Activated CD4-positive, alpha-beta T cell treated with anti-CD3 and anti-CD28 coated beads, Interleukin-2, Interleukin-6, amounts not matched to agents 100 ng/mL and 50 ng/mL, durations not matched to agents 16 hours and 8 hours (primary cell): Measurements from ENCODE around the gene DRC3.
"Not testable (repeated sequence)": the region's sequence is repeated elsewhere in the genome, so short reads cannot be mapped to it uniquely, and the experiment has no call there.

Source experiments
- DNase-seq: peaks from one replicate; pipeline ENCODE4 v3.0.0-alpha.2; 2020

The DRC3 gene

GRCh38 chr17:17995887-17996286 is 23.2 kb downstream of the DRC3 start:
- DNase-seq = not testable (repeated sequence)

GRCh38 chr17:17998934-17999333 is 26.3 kb downstream of the DRC3 start:
- no peak for DNase-seq

GRCh38 chr17:17999364-18000029 is 26.8 kb downstream of the DRC3 start:
- no peak for DNase-seq

GRCh38 chr17:18000030-18000408 is 27.4 kb downstream of the DRC3 start:
- DNase-seq = no peak

- DNase-seq = no peak
These were observed 29.5 kb downstream of the DRC3 start for GRCh38 chr17:18002171-18002570.

GRCh38 chr17:18004345-18004744 is 31.7 kb downstream of the DRC3 start:
- no peak for DNase-seq

GRCh38 chr17:18004884-18005305 is 32.2 kb downstream of the DRC3 start:
- DNase-seq = no peak

- DNase-seq = no peak
These were observed 32.8 kb downstream of the DRC3 start for GRCh38 chr17:18005496-18005895.

- DNase-seq = no peak
These were observed 34.0 kb downstream of the DRC3 start for GRCh38 chr17:18006495-18007239.

- no peak for DNase-seq
These were observed 36.0 kb downstream of the DRC3 start for GRCh38 chr17:18008496-18009268.

- no peak for DNase-seq
These were observed 37.2 kb downstream of the DRC3 start for GRCh38 chr17:18009609-18010420.

- no peak for DNase-seq
These were observed 38.6 kb downstream of the DRC3 start for GRCh38 chr17:18011286-18011685.

GRCh38 chr17:18014006-18014405 is 41.3 kb downstream of the DRC3 start:
- DNase-seq = no peak

- DNase-seq = no peak
These were observed 42.9 kb downstream of the DRC3 start for GRCh38 chr17:18015593-18015992.

- DNase-seq = no peak
These were observed 43.8 kb downstream of the DRC3 start for GRCh38 chr17:18016426-18016825.

GRCh38 chr17:18017958-18018357 is 45.3 kb downstream of the DRC3 start:
- DNase-seq = no peak

GRCh38 chr17:18018411-18018921 is 45.8 kb downstream of the DRC3 start:
- DNase-seq = no peak

GRCh38 chr17:18019838-18020154 is 47.1 kb downstream of the DRC3 start:
- DNase-seq = no peak

GRCh38 chr17:18020971-18021370 is 48.3 kb downstream of the DRC3 start:
- no peak for DNase-seq

- DNase-seq = no peak
These were observed 48.7 kb downstream of the DRC3 start for GRCh38 chr17:18021372-18021771.

GRCh38 chr17:18025241-18025944 is 52.7 kb downstream of the DRC3 start:
- DNase-seq = peak; percentile 81
